ENCODE data around the gene PDXK.

The PDXK gene

GRCh38 chr21:43770066-43770655, 51.2 kb downstream of the PDXK start:
- TF ChIP-seq POLR2AphosphoS5 (IDR thresholded peaks at IDR 0.05; ENCODE audit: low read depth, low read length) = no peak

- no peak for TF ChIP-seq POLR2AphosphoS5 (IDR thresholded peaks at IDR 0.05; ENCODE audit: low read depth, low read length)
- TF ChIP-seq TAF1 (IDR thresholded peaks at IDR 0.05; ENCODE audit: borderline replicate concordance, insufficient read depth, low read length) = no peak
- TF ChIP-seq FOXP2 (optimal IDR thresholded peaks at IDR 0.05; ENCODE audit: borderline replicate concordance, extremely low read depth, extremely low read length, insufficient read depth) = no peak
- TF ChIP-seq SIN3A (IDR thresholded peaks at IDR 0.05; ENCODE audit: borderline replicate concordance, insufficient read depth, low read length) = no peak
- TF ChIP-seq, protein P1, sequence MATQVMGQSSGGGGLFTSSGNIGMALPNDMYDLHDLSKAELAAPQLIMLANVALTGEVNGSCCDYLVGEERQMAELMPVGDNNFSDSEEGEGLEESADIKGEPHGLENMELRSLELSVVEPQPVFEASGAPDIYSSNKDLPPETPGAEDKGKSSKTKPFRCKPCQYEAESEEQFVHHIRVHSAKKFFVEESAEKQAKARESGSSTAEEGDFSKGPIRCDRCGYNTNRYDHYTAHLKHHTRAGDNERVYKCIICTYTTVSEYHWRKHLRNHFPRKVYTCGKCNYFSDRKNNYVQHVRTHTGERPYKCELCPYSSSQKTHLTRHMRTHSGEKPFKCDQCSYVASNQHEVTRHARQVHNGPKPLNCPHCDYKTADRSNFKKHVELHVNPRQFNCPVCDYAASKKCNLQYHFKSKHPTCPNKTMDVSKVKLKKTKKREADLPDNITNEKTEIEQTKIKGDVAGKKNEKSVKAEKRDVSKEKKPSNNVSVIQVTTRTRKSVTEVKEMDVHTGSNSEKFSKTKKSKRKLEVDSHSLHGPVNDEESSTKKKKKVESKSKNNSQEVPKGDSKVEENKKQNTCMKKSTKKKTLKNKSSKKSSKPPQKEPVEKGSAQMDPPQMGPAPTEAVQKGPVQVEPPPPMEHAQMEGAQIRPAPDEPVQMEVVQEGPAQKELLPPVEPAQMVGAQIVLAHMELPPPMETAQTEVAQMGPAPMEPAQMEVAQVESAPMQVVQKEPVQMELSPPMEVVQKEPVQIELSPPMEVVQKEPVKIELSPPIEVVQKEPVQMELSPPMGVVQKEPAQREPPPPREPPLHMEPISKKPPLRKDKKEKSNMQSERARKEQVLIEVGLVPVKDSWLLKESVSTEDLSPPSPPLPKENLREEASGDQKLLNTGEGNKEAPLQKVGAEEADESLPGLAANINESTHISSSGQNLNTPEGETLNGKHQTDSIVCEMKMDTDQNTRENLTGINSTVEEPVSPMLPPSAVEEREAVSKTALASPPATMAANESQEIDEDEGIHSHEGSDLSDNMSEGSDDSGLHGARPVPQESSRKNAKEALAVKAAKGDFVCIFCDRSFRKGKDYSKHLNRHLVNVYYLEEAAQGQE (IDR thresholded peaks at IDR 0.05; ENCODE audit: insufficient read depth in 1 of 2, low read depth in 2 of 2, low read length in 2 of 2) = no peak
These were observed 52.3 kb downstream of the PDXK start for GRCh38 chr21:43771199-43771675.

DNA sequence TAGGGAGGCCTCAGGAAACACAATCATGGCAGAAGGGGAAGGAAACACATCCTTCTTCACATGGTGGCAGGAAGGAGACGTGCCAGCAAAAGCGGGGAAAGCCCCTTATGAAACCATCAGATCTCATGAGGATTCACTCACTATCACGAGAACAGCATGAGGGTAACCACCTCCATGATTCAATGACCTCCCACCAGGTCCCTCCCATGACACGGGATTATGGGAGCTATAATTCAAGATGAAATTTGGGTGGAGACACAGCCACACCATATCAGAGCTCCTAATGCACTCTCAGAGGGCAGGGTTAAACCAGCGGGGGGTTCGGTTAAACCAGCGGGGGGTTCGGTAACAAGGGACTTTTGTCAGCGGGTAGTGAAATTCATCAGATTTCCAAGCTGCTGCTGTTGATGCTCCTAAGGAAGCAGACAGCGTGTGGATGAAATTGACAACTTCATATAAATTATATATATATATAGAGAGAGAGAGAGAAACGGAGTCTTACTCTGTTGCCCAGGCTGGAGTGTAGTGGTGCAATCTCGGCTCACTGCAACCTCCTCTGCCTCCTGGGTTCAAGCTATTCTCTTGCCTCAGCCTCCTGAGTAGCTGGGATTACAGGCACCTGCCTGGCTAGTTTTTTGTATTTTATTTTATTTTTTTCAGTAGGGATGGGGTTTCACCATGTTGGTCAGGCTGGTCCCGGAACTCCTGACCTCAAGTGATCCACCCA, 52.9 kb downstream of the PDXK start:
- TF ChIP-seq, protein P1 (IDR thresholded peaks at IDR 0.05; ENCODE audit: insufficient read depth in 1 of 2, low read depth in 2 of 2, low read length in 2 of 2) = no peak
- TF ChIP-seq POLR2AphosphoS5 (IDR thresholded peaks at IDR 0.05; ENCODE audit: low read depth, low read length) (no peak), TAF1 (IDR thresholded peaks at IDR 0.05; ENCODE audit: borderline replicate concordance, insufficient read depth, low read length) (no peak), FOXP2 (optimal IDR thresholded peaks at IDR 0.05; ENCODE audit: borderline replicate concordance, extremely low read depth, extremely low read length, insufficient read depth) (no peak)

DNA sequence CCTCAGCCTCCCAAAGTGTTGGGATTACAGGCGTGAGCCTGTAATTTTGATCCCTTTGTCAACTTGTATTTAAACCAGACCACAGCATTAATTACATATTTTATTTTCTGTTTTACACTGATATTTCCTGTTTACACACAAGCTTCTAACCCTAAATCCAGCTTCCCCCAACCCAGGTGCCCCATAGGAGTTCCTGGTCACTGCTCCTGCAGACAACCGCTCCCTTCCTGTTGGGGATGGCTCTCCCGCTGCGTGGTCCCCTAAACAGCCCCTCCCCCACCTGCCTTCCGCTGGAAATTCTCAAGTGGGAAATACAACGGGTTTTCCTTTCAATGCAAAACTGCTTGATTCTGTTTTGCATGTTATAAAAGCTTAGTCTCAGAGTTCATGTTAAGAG, 53.5 kb downstream of the PDXK start:
- TF ChIP-seq SIN3A (IDR thresholded peaks at IDR 0.05; ENCODE audit: borderline replicate concordance, insufficient read depth, low read length) = no peak
- no peak for TF ChIP-seq POLR2AphosphoS5 (IDR thresholded peaks at IDR 0.05; ENCODE audit: low read depth, low read length)
- no peak for TF ChIP-seq TAF1 (IDR thresholded peaks at IDR 0.05; ENCODE audit: borderline replicate concordance, insufficient read depth, low read length)
- TF ChIP-seq FOXP2 (optimal IDR thresholded peaks at IDR 0.05; ENCODE audit: borderline replicate concordance, extremely low read depth, extremely low read length, insufficient read depth) = no peak
- TF ChIP-seq, protein P1 (IDR thresholded peaks at IDR 0.05; ENCODE audit: insufficient read depth in 1 of 2, low read depth in 2 of 2, low read length in 2 of 2) = no peak

- TF ChIP-seq POLR2AphosphoS5 (IDR thresholded peaks at IDR 0.05; ENCODE audit: low read depth, low read length) = no peak
- TF ChIP-seq TAF1 (IDR thresholded peaks at IDR 0.05; ENCODE audit: borderline replicate concordance, insufficient read depth, low read length) = no peak
- TF ChIP-seq FOXP2 (optimal IDR thresholded peaks at IDR 0.05; ENCODE audit: borderline replicate concordance, extremely low read depth, extremely low read length, insufficient read depth) = no peak
- TF ChIP-seq SIN3A (IDR thresholded peaks at IDR 0.05; ENCODE audit: borderline replicate concordance, insufficient read depth, low read length) = no peak
- TF ChIP-seq, protein P1 (IDR thresholded peaks at IDR 0.05; ENCODE audit: insufficient read depth in 1 of 2, low read depth in 2 of 2, low read length in 2 of 2) = no peak
These were observed 55.2 kb downstream of the PDXK start for GRCh38 chr21:43774163-43774562.
